GM21619 (cell line): ENCODE measurements around the gene TSPAN32.

Source experiments
- ATAC-seq: cut with Tn5 transposase; IDR thresholded peaks from one replicate; pipeline ENCODE4 v1.9.1; 2021; ENCODE audit not compliant: unreplicated experiment

TSPAN32 gene

DNA sequence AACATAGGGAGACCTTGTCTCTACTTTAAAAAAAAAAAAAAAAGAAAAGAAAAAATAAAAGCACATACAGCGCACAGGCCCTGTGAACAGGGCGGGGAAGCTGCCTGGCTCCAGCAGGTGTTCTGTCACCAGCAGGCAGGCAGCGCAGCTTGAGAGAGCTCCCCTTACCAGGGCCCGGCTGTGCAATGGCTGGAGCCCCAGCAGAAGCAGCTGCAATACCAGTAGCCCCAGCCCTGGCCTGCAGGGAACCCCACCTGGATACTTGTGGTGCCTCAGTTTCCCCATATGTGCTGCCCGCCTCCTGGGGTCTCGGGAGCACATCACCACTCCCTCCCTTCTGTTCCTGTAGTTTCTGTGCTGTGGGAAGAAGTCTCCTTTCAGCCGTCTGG is 12.3 kb downstream of the TSPAN32 start:
- ATAC-seq: no peak

DNA sequence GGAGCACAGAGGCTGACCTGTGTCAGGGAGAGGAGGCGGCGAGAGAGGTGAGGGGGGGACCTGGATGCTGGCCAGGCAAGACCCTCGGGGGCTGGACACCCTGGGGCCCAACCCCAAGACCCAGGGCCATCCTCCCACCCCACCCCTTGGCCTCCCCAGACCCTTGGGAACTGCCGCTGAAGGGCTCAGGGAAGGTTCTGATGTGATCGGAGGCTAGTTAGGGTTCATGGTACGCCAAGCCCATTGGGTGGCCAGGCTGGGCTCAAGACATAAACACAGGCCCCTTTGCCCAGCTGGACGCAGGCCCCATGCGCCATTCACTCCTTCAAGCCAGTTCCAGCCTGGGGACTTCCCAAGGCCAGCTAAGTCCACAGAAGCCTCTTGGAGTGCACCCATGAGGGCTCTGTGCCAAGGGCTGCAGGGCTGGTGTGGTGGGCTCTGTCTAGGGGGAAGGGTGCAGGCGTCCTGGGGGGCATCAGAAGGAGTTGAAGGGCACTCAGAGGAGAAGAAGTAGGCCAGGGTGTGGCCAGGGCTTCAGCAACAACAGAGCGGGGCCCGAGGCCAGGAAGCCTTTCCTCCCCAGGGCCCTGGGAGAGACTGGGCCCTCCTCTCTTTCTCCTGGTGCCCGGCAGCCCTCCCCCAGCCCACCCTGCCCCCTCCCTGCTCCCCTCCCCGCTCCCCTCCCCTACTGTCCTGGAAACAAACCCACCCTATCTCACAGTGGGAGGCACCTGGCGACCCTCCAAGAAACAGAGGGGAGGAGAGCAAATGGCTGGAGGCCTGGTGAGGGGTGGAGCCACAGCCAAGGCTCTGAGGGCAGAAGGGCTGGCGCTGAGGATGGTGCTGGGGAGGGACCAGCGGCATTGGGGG is 12.9 kb downstream of the TSPAN32 start:
- ATAC-seq: no peak

DNA sequence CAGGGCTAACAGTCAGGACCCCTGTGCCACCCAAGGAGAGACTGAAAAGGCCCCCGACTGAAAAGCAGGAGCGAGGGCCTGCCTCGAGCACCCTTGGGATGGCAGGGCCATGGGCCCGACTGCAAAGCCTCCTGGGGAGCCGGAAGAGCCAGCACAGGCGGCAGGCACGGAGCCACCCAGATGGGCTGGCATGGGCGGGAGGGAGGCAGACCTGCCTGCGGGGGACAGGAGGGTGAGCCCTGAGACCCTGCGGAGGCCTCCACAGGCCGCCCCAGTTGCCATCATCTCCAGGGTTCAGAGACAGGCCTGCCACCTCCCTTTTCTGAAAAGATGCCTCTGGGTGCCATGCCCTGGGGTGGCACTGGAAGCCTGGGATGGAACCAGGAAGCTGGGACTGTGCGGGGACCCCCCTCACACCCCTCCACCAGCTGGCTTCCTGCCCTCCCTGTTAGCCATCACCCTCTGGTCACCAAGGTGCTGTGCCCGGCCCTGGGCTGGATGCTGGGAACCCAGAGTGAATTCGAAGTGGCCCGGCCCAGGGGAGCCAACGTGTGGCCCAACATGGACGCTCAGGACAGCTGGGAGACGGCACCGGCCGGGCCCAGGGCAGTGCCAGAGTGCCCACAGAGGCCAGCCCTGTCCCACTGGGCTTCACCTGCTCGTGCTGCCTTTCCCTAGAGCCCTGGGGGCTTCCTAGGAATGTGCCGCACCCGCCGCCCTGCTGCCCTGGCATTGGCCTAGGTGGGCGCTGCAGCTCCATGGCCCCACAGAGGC is 13.8 kb downstream of the TSPAN32 start:
- no peak for ATAC-seq

DNA sequence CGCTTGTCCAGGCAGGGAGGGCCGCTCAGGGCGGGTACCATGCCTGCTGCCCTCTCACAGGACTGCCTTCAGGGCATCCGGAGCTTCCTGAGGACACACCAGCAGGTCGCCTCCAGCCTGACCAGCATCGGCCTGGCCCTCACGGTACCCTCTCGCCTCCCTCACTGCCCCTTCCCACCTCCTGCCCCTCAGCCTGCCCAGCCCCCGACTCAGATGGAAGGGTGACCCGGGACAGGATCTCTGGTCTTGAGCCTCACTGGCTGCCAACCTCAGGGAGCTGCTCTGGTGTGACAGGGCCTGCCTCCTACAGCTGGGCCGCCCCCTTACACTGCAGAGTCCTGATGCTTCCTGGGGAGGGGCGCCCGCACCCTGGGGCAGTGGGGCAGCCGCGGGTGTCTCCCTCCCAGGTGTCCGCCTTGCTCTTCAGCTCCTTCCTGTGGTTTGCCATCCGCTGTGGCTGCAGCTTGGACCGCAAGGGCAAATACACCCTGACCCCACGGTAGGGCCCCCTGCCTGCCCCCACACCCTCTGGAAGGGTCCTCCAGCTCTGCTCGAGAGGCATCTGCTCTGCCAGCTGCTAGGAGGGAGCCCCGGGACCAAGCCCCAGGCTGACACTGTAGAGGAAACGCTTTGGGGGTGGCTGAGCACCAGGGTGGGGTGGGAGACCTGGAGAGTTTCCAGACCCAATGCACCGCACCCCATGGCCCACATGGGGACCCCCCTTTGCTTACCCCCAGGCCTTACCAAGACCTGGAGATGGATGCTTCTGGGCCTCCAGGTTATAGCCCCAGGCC is 14.6 kb downstream of the TSPAN32 start:
- no peak for ATAC-seq

DNA sequence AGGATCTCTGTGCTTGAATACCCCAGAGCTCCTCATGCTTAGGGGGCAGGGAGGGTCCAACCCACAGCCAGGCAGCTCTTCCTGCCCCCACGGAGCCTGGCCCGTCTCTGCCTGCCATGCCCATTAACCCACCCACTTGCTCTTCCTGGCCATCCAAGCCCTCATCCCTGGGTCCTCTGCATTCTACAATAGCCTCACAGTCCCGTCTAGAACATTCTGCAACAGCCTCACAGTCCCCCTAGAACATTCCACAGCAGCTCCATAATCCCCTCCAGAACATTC is 15.1 kb downstream of the TSPAN32 start:
- no peak for ATAC-seq

DNA sequence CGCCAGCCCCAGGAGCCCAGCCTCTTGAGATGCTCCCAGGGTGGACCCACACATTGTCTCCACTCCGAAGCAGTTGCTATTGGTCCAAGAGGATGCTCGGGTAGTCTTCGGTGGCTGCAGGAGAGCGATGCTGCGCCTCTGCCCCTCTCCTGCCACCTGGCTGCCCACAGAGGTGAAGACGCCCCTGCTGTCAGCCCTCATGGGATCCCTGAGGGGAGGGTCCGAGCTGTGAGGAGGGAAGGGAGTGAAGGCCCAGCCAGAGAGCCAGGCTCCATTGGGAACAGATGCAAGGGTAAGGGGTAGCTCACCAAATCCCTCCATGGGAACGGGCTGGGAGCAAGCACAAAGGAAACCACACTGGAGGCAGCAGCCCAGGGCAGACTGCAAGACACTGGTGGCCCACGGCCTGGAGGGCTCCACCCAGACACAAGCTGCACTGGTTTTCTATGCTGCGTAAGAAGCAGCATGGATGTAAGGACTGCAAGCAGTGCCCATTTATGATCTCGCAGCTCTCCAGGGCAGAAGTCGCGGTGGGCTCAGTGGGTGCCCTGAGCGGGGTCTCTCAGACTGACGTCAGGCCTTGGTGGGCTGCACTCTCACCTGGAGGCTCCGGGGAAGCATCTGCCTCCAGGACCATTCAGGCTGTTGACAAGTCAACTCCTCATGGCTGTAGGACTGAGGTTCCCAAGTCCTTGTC is 15.7 kb downstream of the TSPAN32 start:
- ATAC-seq: no peak

DNA sequence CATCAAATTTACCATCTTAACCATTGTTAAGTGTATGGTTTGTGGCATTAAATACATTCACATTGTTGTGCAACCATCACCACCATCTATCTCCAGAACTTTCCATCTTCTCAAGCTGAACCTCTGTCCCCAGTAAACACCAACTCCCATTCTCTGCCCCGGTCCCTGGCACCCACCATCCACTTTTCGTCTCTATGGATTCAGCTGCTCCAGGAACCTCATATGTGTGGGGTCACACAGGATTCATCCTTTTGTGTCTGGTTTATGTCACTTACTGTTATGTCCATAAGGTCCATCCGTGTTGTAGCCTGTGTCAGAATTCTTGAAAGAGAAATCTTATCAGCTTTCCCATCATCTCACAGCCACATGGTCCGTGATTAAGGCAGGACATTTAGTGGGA is 16.3 kb downstream of the TSPAN32 start:
- ATAC-seq: no peak

DNA sequence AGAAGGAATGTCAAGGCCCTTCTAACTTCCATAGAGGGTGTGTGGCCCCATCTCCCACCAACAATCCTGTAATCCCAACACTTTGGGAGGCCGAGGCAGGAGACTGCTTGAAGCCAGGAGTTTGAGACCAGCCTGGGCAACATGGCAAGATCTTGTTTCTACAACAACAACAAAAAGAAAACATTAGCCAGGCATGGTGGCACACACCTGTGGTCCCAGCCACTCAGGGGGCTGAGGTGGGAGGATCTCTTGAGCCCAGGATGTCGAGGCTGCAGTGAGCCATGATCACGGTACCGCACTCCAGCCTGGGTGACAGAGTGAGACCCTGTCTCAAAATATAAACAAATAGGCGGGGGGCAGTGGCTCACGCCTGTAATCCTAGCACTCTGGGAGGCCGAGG is 16.9 kb downstream of the TSPAN32 start:
- no peak for ATAC-seq

DNA sequence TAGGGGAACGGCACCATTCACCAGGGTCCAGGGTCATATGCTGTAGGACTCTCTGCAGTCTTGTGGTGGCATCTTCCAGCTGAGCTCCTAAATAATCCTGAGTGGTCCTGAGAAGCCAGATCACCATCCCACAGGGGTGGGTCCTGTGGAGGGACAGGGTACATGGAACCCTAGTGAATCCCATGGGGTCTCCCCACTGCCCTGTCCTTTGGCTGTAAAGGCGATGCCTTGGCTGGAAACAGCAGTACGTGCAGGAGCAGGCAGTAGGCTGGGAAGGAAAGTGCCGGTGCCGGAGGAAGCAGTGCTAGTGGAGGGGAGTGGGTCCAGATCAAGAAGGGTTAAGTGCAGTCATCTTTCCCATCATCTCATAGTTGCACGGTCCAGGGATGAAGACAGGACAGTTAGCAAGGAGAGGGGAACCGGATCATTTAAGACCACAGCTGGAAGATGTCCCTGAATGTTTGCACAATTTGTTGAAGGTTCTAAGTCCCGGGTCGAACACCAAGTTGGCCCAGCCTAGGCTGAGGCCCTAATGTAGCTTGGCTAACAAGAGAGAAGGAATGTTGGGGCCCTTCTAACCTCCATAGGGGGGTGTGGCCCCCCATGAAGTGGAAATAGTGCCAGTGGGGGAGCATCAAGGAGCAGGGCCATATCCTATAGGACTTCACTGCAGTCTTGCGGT is 18.1 kb downstream of the TSPAN32 start:
- no peak for ATAC-seq

DNA sequence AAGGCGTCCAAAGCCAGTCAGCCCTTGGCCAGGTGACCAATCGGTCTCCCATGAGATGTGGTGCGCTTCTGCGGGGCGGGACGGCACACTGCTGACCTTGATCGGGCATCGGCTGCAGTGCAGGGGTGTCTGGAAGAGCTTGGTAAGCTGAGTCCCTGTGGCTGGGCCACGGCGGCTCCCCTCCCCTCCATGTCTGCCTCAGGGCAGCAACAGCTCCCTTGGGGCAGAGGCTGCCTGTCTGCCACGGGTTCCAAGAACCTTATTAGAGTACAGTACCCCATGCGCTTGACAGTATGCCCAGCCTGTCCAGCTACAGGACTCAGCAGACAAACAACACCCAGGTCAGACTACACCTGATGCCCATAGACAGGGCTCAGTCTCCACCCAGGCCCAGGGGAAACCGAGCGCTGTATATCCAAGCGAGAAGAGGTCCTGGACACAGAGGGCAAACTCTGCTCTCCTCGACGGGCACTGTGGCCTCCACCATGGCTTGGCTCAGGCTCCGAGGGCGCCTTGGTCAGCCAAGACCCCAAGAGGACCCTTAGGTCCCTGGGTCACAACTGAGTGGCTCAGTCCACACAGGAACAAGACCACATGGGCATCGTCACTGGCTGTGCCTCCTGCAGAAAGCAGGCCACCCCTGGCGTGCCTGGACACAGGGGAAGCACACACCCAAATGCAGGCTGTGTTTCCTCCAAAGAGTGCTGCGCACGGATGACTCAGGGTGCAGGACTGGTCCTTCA is 18.9 kb downstream of the TSPAN32 start:
- no peak for ATAC-seq

DNA sequence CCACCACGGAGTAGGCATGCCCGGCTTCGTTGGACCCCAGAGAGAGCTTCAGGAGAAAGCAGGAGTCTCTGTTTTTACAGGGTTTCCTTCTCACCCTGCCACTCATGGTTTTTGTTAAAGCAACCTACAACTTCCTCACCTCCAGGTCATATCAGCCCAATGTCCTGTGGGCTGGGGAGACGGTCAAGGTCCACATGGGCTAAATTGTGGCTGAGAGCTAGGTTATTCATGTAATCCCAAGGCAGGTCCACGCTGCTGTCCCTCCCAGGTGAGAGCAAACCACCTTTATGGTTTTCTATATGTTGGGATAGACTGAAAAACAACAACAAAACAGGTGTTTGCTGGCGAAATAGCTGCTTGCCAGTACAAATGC is 19.5 kb downstream of the TSPAN32 start:
- no peak for ATAC-seq

DNA sequence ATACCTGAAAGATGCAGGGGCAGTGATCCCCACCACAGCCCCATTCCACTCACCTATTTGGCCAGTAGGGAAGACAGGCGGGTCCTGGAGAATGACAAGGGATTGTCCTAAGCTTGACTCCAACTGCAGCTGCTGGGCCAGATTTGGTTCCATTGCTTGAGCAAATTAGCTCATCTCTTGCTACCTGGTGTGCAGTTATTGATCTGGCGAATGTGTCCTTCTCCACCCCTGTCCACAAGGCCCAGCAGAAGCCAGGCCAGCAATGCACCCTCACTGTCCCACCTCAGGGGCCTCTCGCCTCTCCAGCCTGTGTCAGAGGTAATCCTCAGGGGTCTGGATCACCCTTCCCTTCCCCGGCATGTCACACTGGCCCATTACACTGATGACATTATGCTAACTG is 23.3 kb downstream of the TSPAN32 start:
- ATAC-seq: no peak

DNA sequence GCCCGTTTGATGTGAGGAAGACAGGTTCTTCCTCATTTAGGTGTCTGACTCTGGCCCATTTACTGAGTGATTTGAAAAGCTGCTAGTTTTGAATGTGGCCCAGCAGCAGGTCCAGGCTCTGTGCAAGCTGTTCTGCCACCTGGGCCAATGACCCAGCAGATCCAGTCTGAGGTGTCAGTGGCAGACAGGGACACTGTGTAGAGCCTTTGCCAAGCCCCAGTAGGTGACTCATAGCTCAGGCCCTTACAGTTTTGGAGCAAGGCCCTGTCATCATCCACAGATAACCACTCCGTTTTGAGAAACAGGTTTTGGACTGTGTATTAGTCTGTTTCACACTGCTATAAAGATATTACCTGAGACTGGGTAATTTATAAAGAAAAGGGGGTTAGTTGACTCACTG is 23.9 kb downstream of the TSPAN32 start:
- no peak for ATAC-seq

DNA sequence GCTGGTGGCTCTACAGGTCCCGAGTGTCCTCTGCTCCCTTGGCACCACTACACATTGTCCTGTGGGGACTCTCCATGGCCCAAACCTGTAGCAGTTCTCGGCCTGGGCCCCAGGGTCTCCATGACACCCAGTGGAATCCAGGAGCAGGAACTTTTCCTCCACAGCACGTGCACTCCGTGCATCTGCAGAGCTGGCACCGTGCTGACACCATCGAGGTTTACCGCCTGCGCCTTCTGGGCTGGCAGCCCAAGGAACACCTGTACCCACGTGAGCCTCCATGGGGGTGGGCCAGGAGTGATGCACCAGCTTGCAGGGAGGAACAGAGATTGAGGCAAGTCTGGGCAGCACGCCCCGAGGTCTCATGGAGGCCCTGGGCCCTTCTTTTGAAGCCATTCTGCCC is 25.2 kb downstream of the TSPAN32 start:
- ATAC-seq: no peak

DNA sequence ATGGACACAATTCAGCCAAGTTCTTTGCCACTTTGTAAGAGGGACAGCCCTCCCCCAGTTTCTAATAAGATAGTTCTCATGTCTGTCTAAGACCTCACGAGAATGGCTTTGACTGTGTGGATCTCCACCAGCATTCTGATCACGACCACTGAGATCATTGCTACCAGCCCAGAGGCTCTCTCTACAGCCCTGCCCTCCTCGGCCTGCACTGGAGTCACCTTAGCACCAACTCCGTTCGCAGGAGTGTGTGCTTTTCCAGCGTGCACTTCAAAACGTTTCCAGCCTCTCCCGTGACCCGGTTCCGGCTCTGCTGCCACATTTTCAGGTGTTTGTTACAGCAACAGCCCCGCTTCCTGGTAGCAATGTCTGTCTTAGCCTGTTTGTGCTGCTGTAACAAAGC is 26.2 kb downstream of the TSPAN32 start:
- ATAC-seq: no peak

DNA sequence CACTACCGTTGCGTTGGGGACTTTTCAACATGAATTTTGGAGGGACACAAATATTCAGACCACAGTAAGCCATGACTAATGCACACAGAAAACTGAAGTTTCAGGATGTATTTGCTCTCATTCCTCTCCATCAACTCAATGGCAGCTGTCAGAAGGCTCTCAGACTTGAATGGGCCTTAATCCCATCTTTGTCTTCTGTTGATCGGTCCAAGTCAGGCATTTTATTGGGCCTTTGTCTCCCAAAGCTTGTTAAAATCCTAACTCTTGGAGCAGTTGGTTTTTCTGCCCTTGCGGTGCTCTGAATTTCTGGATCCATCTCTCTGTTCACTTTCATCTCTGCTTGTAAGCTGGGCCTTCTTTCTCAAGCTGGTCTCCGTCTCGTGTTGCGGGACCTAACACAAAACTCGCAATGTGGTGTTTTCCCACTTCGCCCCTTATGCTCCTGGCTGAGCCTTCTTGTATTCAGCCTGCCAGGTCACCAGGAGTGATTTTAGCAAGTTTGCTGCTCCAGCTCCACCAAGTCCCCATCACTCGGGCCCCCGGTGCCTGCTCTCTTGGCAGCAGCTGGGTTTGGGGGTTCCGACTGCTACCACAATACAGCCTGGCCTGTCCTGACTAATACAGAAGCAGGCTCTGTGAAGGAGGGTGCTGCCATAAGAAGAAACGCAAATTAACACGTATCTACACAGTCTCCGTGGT is 27.0 kb downstream of the TSPAN32 start:
- no peak for ATAC-seq

DNA sequence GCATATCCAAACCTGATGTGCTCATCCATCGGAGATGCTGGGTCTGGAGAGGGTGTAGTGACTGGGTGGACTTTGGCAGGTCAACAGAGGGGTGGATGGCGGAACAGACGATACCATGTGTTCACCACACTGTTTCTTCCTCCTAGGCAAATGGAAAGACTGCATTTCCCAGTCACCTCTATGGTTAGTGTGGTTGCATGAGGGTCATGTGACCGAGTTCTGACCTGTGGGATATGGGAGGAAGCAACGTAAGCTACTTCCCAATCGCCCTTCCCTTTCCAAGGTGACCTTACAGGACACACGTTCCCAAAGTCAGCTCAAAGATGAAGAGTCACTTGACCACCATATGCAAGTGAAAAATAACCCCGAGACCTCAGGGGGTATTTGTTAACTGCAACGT is 27.7 kb downstream of the TSPAN32 start:
- ATAC-seq: no peak

DNA sequence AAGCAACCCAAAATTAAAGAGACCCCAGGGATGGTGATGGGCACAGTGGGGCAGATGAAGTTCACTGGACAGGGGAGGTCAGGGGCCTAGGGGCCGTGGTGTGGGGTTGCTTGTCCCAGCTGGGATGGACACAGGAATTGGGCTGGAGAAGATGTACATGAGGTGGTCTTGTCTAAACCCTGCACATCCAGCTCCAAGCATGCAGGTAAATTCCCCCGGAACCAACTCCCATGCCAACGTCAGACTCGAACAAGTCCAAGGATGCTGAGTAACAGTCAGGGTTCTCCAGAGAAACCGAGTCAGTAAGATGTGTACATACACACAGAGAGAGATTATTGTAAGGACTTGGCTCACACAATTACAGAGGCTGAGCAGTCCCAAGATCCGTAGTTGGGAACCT is 28.9 kb downstream of the TSPAN32 start:
- ATAC-seq: no peak

DNA sequence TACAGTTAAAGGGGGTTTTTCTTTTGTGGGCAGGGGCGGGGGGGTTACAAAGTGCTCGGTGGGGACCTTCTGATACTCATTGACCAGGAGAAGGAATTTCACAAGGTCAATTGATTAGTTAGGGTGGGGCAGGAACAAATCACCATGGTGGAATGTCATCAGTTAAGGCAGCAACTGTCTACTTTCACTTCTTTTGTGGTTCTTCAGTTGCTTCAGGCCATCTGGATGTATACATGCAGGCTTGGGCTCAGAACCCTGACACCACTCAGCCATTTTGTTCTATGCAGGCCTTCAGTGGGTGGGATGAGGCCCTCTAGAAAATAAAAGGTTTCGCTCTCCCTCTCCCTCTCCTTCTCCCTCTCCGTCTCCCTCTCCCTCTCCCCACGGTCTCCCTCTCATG is 29.6 kb downstream of the TSPAN32 start:
- no peak for ATAC-seq
